ENCODE results near the gene SLC12A8. TPM values are rescaled to one million over a fixed set of nuclear protein-coding genes. Genes with fewer than 3 reads are reported as not detected.

SLC12A8 gene
- total RNA-seq, 1 experiment from 2014 or later: 7.1 TPM

DNA sequence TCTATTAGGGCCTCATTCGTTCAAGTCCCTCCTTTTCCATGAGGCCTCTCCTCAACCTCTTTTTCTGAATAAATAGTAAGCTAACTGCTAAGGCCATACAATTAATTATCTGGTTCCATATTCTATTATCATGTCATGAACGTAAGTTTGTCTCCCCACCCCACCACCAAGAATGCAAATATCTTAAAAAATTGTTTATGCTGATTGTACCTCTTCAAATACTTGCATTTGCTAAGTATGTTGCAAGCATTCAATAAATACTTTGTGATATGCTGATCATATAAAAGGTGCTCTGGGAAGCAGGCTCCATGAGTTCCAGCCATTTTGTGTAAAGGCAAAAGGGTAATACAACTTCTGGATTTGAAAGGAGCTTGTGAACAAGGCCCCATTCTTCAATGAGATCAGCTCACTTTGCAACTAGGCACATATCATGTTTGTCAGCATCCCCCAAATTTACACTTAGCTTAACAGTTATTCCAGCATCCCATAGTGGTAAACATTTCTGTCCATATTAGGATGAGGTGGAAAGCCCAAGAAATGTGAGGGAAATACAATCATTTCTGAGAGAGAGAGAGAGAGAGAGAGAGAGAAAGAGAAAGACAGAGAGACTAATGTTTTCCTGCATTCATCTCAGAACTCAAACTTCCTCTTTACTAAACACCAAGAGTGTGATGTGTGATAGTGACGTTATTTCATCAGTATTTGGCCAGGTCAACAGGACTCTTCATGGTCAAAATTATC is 33.2 kb downstream of the SLC12A8 start:
- POLR2A ChIA-PET (ENCODE audit: low non-redundant PET): no interaction called here
- no TSS peak for BruUV-seq (replicated peaks)
- H3K4me3 ChIP-seq (ENCODE audit: low read depth, low read length, poor library complexity, severe bottlenecking): no peak overlapping the region

DNA sequence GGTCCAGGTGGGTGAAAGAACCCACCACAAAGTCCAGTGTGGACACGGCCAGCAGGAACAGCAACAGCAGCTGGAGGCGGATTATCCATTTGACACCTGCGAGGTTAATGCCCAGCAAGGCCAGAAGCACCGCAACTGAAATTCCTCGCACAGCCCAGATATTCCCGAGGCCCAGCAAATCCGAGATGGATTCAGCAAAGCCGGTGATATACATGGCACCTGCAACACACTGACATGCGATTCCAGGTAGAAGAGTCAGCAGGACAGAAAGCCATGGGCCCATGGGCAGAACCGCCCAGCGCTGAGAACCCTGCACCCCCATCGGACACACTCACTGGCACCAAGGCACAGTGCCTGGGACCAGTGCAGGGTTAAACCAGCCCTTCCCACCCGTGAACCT is 34.8 kb downstream of the SLC12A8 start:
- H3K4me3 ChIP-seq (ENCODE audit: low read depth, low read length, poor library complexity, severe bottlenecking): no peak overlapping the region
- POLR2A ChIA-PET (ENCODE audit: low non-redundant PET): no interaction called here
- intact Hi-C loops (cut with micrococcal nuclease; ENCODE audit: unreplicated experiment): no loop called here
- DNase-seq (ENCODE audit: low spot score): no peak
- TF ChIP-seq, protein P1, sequence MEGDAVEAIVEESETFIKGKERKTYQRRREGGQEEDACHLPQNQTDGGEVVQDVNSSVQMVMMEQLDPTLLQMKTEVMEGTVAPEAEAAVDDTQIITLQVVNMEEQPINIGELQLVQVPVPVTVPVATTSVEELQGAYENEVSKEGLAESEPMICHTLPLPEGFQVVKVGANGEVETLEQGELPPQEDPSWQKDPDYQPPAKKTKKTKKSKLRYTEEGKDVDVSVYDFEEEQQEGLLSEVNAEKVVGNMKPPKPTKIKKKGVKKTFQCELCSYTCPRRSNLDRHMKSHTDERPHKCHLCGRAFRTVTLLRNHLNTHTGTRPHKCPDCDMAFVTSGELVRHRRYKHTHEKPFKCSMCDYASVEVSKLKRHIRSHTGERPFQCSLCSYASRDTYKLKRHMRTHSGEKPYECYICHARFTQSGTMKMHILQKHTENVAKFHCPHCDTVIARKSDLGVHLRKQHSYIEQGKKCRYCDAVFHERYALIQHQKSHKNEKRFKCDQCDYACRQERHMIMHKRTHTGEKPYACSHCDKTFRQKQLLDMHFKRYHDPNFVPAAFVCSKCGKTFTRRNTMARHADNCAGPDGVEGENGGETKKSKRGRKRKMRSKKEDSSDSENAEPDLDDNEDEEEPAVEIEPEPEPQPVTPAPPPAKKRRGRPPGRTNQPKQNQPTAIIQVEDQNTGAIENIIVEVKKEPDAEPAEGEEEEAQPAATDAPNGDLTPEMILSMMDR (conservative IDR thresholded peaks at IDR 0.05; ENCODE audit: low read depth, low read length): no peak
- TF ChIP-seq EZH2 (IDR thresholded peaks at IDR 0.05; ENCODE audit: borderline replicate concordance, low read depth, low read length, poor library complexity, severe bottlenecking): no peak
- H3K27me3 ChIP-seq (replicated peaks; ENCODE audit: insufficient read depth, low read depth, low read length, poor library complexity): no peaks in the 10 kb centered on the region
- no TSS peak for BruUV-seq (replicated peaks)
- no peak overlapping the region for H3K27ac ChIP-seq (ENCODE audit: low read depth, low read length, poor library complexity, severe bottlenecking)
- CTCF ChIA-PET: no interaction called here
- no peaks in the 10 kb centered on the region for H3K9me3 ChIP-seq (ENCODE audit: low read depth, low read length, poor library complexity, severe bottlenecking)
- no peaks in the 10 kb centered on the region for H3K36me3 ChIP-seq (ENCODE audit: insufficient read depth, low read length, poor library complexity, severe bottlenecking)
- no peaks in the 10 kb centered on the region for H3K4me1 ChIP-seq (ENCODE audit: insufficient read depth, low read length, poor library complexity, severe bottlenecking)

More for the DNA sequence above, 33.2 kb downstream of the SLC12A8 start:
- no peaks in the 10 kb centered on the region for H3K4me1 ChIP-seq (ENCODE audit: insufficient read depth, low read length, poor library complexity, severe bottlenecking)
- H3K36me3 ChIP-seq (ENCODE audit: insufficient read depth, low read length, poor library complexity, severe bottlenecking): no peaks in the 10 kb centered on the region
- DNase-seq (ENCODE audit: low spot score): no peak
- H3K27ac ChIP-seq (ENCODE audit: low read depth, low read length, poor library complexity, severe bottlenecking): no peak overlapping the region
- intact Hi-C loops (cut with micrococcal nuclease; ENCODE audit: unreplicated experiment): no loop called here
- no peaks in the 10 kb centered on the region for H3K9me3 ChIP-seq (ENCODE audit: low read depth, low read length, poor library complexity, severe bottlenecking)
- H3K27me3 ChIP-seq (replicated peaks; ENCODE audit: insufficient read depth, low read depth, low read length, poor library complexity): no peaks in the 10 kb centered on the region
- TF ChIP-seq EZH2 (IDR thresholded peaks at IDR 0.05; ENCODE audit: borderline replicate concordance, low read depth, low read length, poor library complexity, severe bottlenecking): no peak
- TF ChIP-seq, protein P1 (conservative IDR thresholded peaks at IDR 0.05; ENCODE audit: low read depth, low read length): no peak
- CTCF ChIA-PET: no interaction called here

DNA sequence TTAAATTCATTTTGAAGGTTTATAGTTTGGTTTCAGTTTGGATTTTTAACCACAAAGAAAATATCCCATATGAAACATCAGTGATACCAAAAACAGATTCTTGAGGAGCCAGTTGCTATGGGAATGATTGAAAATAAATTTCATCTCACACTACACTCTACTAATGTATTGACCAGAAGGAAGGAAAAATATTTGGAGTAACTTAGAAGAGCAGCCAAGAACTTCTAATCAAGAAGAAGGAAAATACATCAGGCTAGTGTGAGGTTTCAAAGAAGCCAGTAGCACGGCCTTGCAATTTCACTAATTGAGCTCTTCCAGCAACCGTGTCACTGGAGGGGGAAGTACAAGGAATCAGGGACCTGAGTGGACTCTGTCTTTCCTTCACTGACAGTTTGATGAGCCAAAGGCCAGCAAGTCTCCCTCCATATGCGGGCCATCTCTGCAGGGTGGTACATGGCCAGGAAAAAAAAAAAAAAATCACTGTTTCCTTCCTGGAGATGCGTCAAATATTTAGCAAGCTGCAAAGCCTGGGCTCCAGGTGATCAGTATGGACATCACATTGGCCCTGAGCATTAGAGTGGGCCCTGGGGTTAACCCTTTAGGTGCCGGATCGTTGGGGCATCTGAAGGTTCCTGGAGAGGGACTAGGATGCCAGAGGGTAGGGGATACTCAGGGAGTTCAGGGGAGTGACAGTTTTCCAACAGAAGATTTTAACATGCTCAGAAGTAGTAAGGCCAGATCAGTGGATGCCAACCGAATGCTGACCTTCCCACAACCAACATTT is 37.1 kb downstream of the SLC12A8 start:
- H3K4me1 ChIP-seq (ENCODE audit: insufficient read depth, low read length, poor library complexity, severe bottlenecking): no peaks in the 10 kb centered on the region
- intact Hi-C loops (cut with micrococcal nuclease; ENCODE audit: unreplicated experiment): no loop called here
- TF ChIP-seq, protein P1 (conservative IDR thresholded peaks at IDR 0.05; ENCODE audit: low read depth, low read length): no peak
- H3K27me3 ChIP-seq (replicated peaks; ENCODE audit: insufficient read depth, low read depth, low read length, poor library complexity): no peaks in the 10 kb centered on the region
- no peak for DNase-seq (ENCODE audit: low spot score)
- ChIA-PET CTCF (no interaction called here), POLR2A (ENCODE audit: low non-redundant PET) (interaction anchor here (0.7 kb wide), 1 partner anchor 555 kb away, joined by 10 read pairs; no protein-coding TSS in a partner anchor)
- no peak overlapping the region for H3K27ac ChIP-seq (ENCODE audit: low read depth, low read length, poor library complexity, severe bottlenecking)
- BruUV-seq (replicated peaks): no TSS peak
- no peaks in the 10 kb centered on the region for H3K9me3 ChIP-seq (ENCODE audit: low read depth, low read length, poor library complexity, severe bottlenecking)
- H3K36me3 ChIP-seq (ENCODE audit: insufficient read depth, low read length, poor library complexity, severe bottlenecking): no peaks in the 10 kb centered on the region
- H3K4me3 ChIP-seq (ENCODE audit: low read depth, low read length, poor library complexity, severe bottlenecking): no peak overlapping the region
